ENCODE measurements around the gene RHEX.
"Not testable (repeated sequence)": the region's sequence is repeated elsewhere in the genome, so short reads cannot be mapped to it uniquely, and the experiment has no call there.

The RHEX gene

GRCh38 chr1:206030714-206031113 is 22.3 kb upstream of the RHEX start:
- peak; percentile 66 for DNase-seq

- DNase-seq = no peak
These were observed 20.4 kb upstream of the RHEX start for GRCh38 chr1:206032380-206033140.

GRCh38 chr1:206035027-206035426 is 17.9 kb upstream of the RHEX start:
- peak; percentile 61 for DNase-seq

GRCh38 chr1:206036663-206037455 is 16.1 kb upstream of the RHEX start:
- DNase-seq = no peak

- no peak for DNase-seq
These were observed 15.4 kb upstream of the RHEX start for GRCh38 chr1:206037581-206037980.

- no peak for DNase-seq
These were observed 13.7 kb upstream of the RHEX start for GRCh38 chr1:206039046-206039973.

GRCh38 chr1:206040328-206040727 is 12.6 kb upstream of the RHEX start:
- no peak for DNase-seq

- peak; percentile 34 for DNase-seq
These were observed 11.3 kb upstream of the RHEX start for GRCh38 chr1:206041640-206042039.

- DNase-seq = no peak
These were observed 5.7 kb upstream of the RHEX start for GRCh38 chr1:206047271-206047670.

GRCh38 chr1:206048582-206048981 is 4.4 kb upstream of the RHEX start:
- no peak for DNase-seq

- no peak for DNase-seq
These were observed 3.7 kb upstream of the RHEX start for GRCh38 chr1:206049293-206049692.

- DNase-seq = no peak
These were observed 2.9 kb upstream of the RHEX start for GRCh38 chr1:206049919-206050600.

- no peak for DNase-seq
These were observed 2.2 kb upstream of the RHEX start for GRCh38 chr1:206050655-206051235.

- not testable (repeated sequence) for DNase-seq
These were observed 625 bp upstream of the RHEX start for GRCh38 chr1:206052231-206052865.

GRCh38 chr1:206053616-206054015 is 643 bp downstream of the RHEX start:
- DNase-seq = not testable (repeated sequence)

- not testable (repeated sequence) for DNase-seq
These were observed 2.2 kb downstream of the RHEX start for GRCh38 chr1:206055069-206055625.

GRCh38 chr1:206055639-206056323 is 2.8 kb downstream of the RHEX start:
- DNase-seq = not testable (repeated sequence)

GRCh38 chr1:206058289-206058926 is 5.4 kb downstream of the RHEX start:
- DNase-seq = not testable (repeated sequence)

- no peak for DNase-seq
These were observed 5.9 kb downstream of the RHEX start for GRCh38 chr1:206058927-206059292.

GRCh38 chr1:206059355-206059915 is 6.5 kb downstream of the RHEX start:
- DNase-seq = no peak

Data from NCI-H345 (cell line).